Karpas-422 (cell line): ENCODE data around the gene CSMD2. TPM values are rescaled to one million over a fixed set of nuclear protein-coding genes. Genes with fewer than 3 reads are reported as not detected.
"Not testable (repeated sequence)": the region's sequence is repeated elsewhere in the genome, so short reads cannot be mapped to it uniquely, and the experiment has no call there.

Source experiments
- DNase-seq: peaks from one replicate; pipeline ENCODE4 v3.0.0-alpha.2; 2015
- H2AFZ ChIP-seq: fragments of 200-600 bp; sonication (generic); 2 replicates; pipeline ENCODE4 v1.6.1; 2014; ENCODE audit warnings: antibody characterized with exemption, low read length, mixed read lengths
- H3K27ac ChIP-seq: fragments of 200-600 bp; sonication (generic); 2 replicates; pipeline ENCODE4 v1.5.1; 2014; ENCODE audit warnings: mild to moderate bottlenecking, low read length, moderate library complexity
- H3K27me3 ChIP-seq: fragments of 200-600 bp; sonication (generic); 2 replicates; pipeline ENCODE4 v1.6.1; 2014; ENCODE audit warnings: low read length, mixed read lengths
- H3K36me3 ChIP-seq: fragments of 200-600 bp; sonication (generic); 2 replicates; pipeline ENCODE4 v1.6.1; 2014; ENCODE audit warnings: low read length, mixed read lengths; ENCODE audit not compliant: insufficient read depth
- H3K4me1 ChIP-seq: fragments of 200-600 bp; sonication (generic); 2 replicates; pipeline ENCODE4 v1.6.1; 2014; ENCODE audit warnings: mild to moderate bottlenecking, low read length, mixed read lengths
- H3K4me2 ChIP-seq: fragments of 200-600 bp; sonication (generic); 2 replicates; pipeline ENCODE4 v1.6.1; 2014; ENCODE audit warnings: low read length, low read depth, mild to moderate bottlenecking; ENCODE audit not compliant: poor library complexity, severe bottlenecking
- H3K4me3 ChIP-seq: fragments of 200-600 bp; sonication (generic); 2 replicates; pipeline ENCODE4 v1.5.1; 2014; ENCODE audit warnings: mild to moderate bottlenecking, antibody characterized with exemption, low read length, mixed read lengths
- H3K79me2 ChIP-seq: fragments of 200-600 bp; sonication (generic); 2 replicates; pipeline ENCODE4 v1.6.1; 2014; ENCODE audit warnings: mild to moderate bottlenecking, low read length, mixed read lengths
- H3K9ac ChIP-seq: fragments of 200-600 bp; sonication (generic); 2 replicates; pipeline ENCODE4 v1.6.0; 2014; ENCODE audit warnings: low read length
- H3K9me2 ChIP-seq: fragments of 200-600 bp; sonication (generic), shearing (Covaris generic); replicated peaks from 2 replicates; pipeline ENCODE4 v1.6.0; 2014; ENCODE audit warnings: mild to moderate bottlenecking, low read length, moderate library complexity; ENCODE audit not compliant: insufficient read depth
- H3K9me3 ChIP-seq: fragments of 300-700, 200-600 bp; sonication (generic); 2 replicates; pipeline ENCODE4 v1.6.1; 2014; ENCODE audit warnings: low read length, mixed read lengths
- H4K20me1 ChIP-seq: fragments of 200-600 bp; sonication (generic); 2 replicates; pipeline ENCODE4 v1.6.1; 2014; ENCODE audit warnings: mild to moderate bottlenecking, antibody characterized with exemption, low read length, low read depth; ENCODE audit not compliant: insufficient read depth
- total RNA-seq: library from RNA; depleted of rRNA; stranded (reverse); fragments of >200 nt; shearing (Covaris generic); gene quantifications from 2 replicates; pipeline ENCODE4 v1.2.3, GENCODE V29; 2014; ENCODE audit warnings: low replicate concordance

CSMD2 gene
- total RNA-seq, 1 experiment from 2014 or later: 0.19 TPM

DNA sequence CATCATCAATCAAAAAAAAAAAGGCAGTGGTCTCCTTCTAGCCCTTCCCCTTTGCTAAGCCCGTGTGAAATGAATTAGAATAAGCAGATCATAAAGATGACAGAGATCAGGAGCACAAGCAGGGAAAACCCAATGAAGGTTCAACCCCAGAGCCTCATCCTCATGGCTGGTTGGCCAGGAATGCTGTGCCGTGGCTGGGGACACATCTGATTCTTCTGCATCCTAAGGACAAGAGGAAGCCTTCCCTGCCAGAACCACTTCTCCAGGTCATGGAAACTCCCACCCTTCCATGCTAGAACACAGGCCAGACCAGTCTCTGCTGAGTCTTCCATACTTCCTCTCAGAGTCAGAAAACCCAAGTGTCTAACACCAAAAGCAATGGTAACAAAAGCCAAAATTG lies 81.1 kb downstream of the CSMD2 start:
- Histone ChIP-seq H2AFZ (no peak overlapping the region), H3K9ac (no peak overlapping the region), H3K4me3 (no peak overlapping the region), H3K27ac (no peak overlapping the region), H3K79me2 (no peaks in the 10 kb centered on the region), H3K4me1 (no peaks in the 10 kb centered on the region), H3K9me3 (no peaks in the 10 kb centered on the region), H3K9me2 (no peaks in the 10 kb centered on the region), H3K4me2 (no peak overlapping the region), H3K36me3 (no peaks in the 10 kb centered on the region), H4K20me1 (no peaks in the 10 kb centered on the region), H3K27me3 (no peaks in the 10 kb centered on the region)
- no peak for DNase-seq

DNA sequence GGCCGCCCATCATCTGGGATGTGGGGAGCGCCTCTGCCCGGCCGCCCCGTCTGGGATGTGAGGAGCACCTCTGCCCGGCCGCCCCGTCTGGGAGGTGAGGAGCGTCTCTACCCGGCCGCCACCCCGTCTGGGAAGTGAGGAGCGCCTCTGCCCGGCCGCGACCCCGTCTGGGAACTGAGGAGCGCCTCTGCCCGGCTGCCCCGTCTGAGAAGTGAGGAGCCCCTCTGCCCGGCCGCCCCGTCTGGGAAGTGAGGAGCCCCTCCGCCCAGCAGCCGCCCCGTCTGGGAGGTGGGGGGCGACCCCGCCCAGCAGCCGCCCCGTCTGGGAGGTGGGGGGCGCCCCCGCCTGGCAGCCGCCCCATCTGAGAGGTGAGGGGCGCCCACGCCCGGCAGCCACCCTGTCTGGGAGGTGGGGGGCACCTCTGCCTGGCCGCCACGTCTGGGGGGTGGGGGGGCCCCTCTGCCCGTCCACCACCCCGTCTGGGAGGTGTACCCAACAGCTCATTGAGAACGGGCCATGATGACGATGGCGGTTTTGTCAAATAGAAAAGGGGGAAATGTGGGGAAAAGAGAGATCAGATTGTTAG lies 82.9 kb downstream of the CSMD2 start:
- not testable (repeated sequence) for H3K36me3 ChIP-seq, H3K9ac ChIP-seq, H4K20me1 ChIP-seq, H3K9me2 ChIP-seq, H3K27ac ChIP-seq, H2AFZ ChIP-seq, H3K27me3 ChIP-seq, H3K9me3 ChIP-seq, H3K4me3 ChIP-seq, H3K4me1 ChIP-seq, H3K4me2 ChIP-seq, H3K79me2 ChIP-seq, DNase-seq

GRCh38 chr1:34078383-34078782 lies 86.6 kb downstream of the CSMD2 start:
- H3K27me3 ChIP-seq: no peaks in the 10 kb centered on the region
- no peaks in the 10 kb centered on the region for H3K4me1 ChIP-seq
- H3K79me2 ChIP-seq: no peaks in the 10 kb centered on the region
- H3K36me3 ChIP-seq: no peaks in the 10 kb centered on the region
- no peak overlapping the region for H3K4me3 ChIP-seq
- H3K9me2 ChIP-seq: no peaks in the 10 kb centered on the region
- no peaks in the 10 kb centered on the region for H4K20me1 ChIP-seq
- no peak overlapping the region for H3K9ac ChIP-seq
- H2AFZ ChIP-seq: no peak overlapping the region
- no peak overlapping the region for H3K27ac ChIP-seq
- H3K4me2 ChIP-seq: no peak overlapping the region
- DNase-seq: no peak
- no peaks in the 10 kb centered on the region for H3K9me3 ChIP-seq

- Histone ChIP-seq H2AFZ (no peak overlapping the region), H3K79me2 (no peaks in the 10 kb centered on the region), H3K27me3 (no peaks in the 10 kb centered on the region), H3K9ac (no peak overlapping the region), H3K4me2 (no peak overlapping the region), H3K9me3 (no peaks in the 10 kb centered on the region), H3K27ac (no peak overlapping the region), H4K20me1 (no peaks in the 10 kb centered on the region), H3K9me2 (no peaks in the 10 kb centered on the region), H3K4me1 (no peaks in the 10 kb centered on the region), H3K36me3 (no peaks in the 10 kb centered on the region), H3K4me3 (no peak overlapping the region)
- no peak for DNase-seq
These were observed 89.5 kb downstream of the CSMD2 start for GRCh38 chr1:34075576-34075975.

DNA sequence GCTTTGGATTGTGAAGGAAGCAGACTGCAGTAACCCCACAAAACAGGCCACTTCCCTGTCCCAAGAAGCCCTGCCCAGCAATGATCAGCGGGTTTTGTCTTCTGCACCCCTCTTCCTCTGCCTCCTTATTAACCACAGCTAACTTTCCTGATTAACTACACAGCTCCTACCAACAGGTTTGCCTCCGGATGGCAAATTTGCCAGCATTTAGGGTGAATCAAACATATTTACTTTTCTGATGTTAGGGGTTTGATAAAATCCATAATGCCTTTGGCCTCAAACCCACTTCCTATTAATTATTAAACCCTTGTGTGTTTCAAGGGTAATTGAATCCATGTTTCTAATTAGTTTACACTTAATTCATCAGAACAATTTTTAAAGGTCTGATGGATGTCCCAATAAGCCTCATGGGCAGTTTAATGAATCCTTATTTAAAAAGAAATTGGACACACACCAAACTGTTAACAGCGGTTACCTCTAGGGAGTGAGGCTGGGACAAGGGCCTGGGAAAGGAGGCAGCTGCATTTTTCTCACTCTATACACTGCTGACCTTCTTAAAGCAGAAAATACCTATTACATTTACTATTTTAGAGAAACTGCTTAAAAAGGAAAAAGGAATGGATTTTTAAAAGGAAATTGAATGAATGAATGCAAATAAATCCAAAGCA lies 91.9 kb downstream of the CSMD2 start:
- Histone ChIP-seq H3K27ac (no peak overlapping the region), H2AFZ (no peak overlapping the region), H3K79me2 (no peaks in the 10 kb centered on the region), H4K20me1 (no peaks in the 10 kb centered on the region), H3K36me3 (no peaks in the 10 kb centered on the region), H3K9me2 (no peaks in the 10 kb centered on the region), H3K4me1 (no peaks in the 10 kb centered on the region), H3K9me3 (no peaks in the 10 kb centered on the region), H3K9ac (no peak overlapping the region), H3K27me3 (no peaks in the 10 kb centered on the region), H3K4me3 (no peak overlapping the region), H3K4me2 (no peak overlapping the region)
- DNase-seq: no peak

- Histone ChIP-seq H3K4me3 (no peak overlapping the region), H3K27ac (no peak overlapping the region), H3K36me3 (no peaks in the 10 kb centered on the region), H3K4me2 (no peak overlapping the region), H3K79me2 (no peaks in the 10 kb centered on the region), H2AFZ (no peak overlapping the region), H3K4me1 (no peaks in the 10 kb centered on the region), H3K27me3 (no peaks in the 10 kb centered on the region), H3K9ac (no peak overlapping the region), H3K9me2 (no peaks in the 10 kb centered on the region), H3K9me3 (no peaks in the 10 kb centered on the region), H4K20me1 (no peaks in the 10 kb centered on the region)
- no peak for DNase-seq
These were observed 94.7 kb downstream of the CSMD2 start for GRCh38 chr1:34070201-34070836.

- no peak overlapping the region for H3K4me3 ChIP-seq
- no peaks in the 10 kb centered on the region for H3K27me3 ChIP-seq
- H2AFZ ChIP-seq: no peak overlapping the region
- no peaks in the 10 kb centered on the region for H3K9me3 ChIP-seq
- no peak overlapping the region for H3K9ac ChIP-seq
- no peak overlapping the region for H3K27ac ChIP-seq
- no peaks in the 10 kb centered on the region for H3K9me2 ChIP-seq
- DNase-seq: no peak
- no peaks in the 10 kb centered on the region for H4K20me1 ChIP-seq
- no peaks in the 10 kb centered on the region for H3K4me1 ChIP-seq
- no peak overlapping the region for H3K4me2 ChIP-seq
- no peaks in the 10 kb centered on the region for H3K36me3 ChIP-seq
- no peaks in the 10 kb centered on the region for H3K79me2 ChIP-seq
These were observed 97.9 kb downstream of the CSMD2 start for GRCh38 chr1:34066981-34067603.

- no peak for DNase-seq
- Histone ChIP-seq H3K36me3 (no peaks in the 10 kb centered on the region), H3K79me2 (no peaks in the 10 kb centered on the region), H3K4me2 (no peak overlapping the region), H3K9ac (no peak overlapping the region), H4K20me1 (no peaks in the 10 kb centered on the region), H3K9me2 (no peaks in the 10 kb centered on the region), H3K9me3 (no peaks in the 10 kb centered on the region), H2AFZ (no peak overlapping the region), H3K4me3 (no peak overlapping the region), H3K27ac (no peak overlapping the region), H3K27me3 (no peaks in the 10 kb centered on the region), H3K4me1 (no peaks in the 10 kb centered on the region)
These were observed 98.9 kb downstream of the CSMD2 start for GRCh38 chr1:34066166-34066565.
